ENCODE measurements around the gene ARG1. TPM values are rescaled to one million over a fixed set of nuclear protein-coding genes. Genes with fewer than 3 reads are reported as not detected.
"Not testable (repeated sequence)": the region's sequence is repeated elsewhere in the genome, so short reads cannot be mapped to it uniquely, and the experiment has no call there.

The ARG1 gene
- polyA plus RNA-seq (2012; ENCODE audit: missing spikeins), result not detected

DNA sequence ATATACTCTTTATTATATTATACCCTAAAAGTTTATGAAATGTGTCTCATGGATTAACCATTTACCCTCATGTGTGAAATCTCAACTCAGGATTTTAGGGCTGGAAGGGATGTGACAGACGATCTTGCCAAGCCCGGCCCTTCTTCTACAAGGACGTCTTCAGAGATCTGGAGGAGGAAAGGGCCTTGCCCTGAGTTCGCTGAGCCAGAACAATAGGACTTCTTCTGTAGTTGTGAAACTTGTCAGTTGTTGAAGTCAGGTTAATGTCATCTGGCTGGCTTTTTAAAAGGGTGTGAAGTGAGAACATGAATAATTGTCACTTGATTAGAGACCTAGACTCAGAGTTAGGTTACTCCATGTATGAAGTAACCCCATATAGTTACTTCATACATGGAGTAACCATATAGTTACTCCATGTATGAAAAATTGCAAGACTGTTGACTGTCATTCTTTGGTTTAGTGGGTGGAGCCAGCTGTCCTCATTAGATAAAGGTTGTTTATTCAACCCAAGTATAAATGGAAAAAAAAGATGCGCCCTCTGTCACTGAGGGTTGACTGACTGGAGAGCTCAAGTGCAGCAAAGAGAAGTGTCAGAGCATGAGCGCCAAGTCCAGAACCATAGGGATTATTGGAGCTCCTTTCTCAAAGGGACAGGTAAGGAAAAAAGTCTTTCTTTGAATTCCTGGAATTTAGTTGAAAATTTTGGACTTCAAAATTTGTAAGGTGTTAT, at the start of gene ARG1:
Gene ARG1 (plus strand): TSS at position 541 of the 730 bp plus-strand sequence. CDS start 57 bp downstream, at position 598.
- FAIRE-seq, result no peak
- no peak for DNase-seq (ENCODE audit: insufficient read length)
- TF ChIP-seq POLR2A (IDR thresholded peaks at IDR 0.05; ENCODE audit: low read depth, low read length) (no peak), TAF1 (IDR thresholded peaks at IDR 0.05; ENCODE audit: borderline replicate concordance, low read depth, low read length) (no peak), POLR2AphosphoS5 (IDR thresholded peaks at IDR 0.05; ENCODE audit: low read depth, low read length) (no peak)

DNA sequence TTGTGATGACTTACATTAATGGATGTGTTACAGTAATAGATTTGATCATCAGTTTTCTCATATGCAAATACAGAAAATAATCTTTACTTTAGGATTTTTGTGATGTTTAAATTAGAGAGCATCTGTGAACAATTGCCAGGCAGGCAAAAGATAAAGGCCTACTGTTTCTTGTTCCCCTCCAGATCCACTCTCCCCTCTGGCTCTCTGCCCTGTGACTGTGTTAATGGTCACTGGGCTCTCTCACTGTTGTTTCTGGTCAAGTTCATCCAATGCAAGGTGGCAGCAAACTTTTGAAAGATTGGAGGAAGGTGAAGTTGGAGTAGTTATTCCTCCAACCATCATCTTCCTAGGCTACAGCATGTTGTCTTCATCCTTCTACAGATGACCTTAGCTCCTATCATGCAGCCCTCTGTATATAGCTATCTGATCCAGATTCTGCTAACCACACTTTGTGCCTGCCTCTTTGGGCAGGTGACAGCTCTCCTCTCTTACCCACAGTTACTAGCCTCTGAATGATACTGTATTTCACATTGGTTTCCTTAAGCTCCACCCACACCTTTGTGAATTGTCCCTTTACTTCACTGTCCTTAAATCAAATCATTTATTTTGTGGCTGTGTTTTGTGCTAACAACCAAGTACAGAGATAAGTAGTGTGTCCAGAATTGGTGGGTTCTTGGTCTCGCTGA, 48.9 kb upstream of the ARG1 start:
- no peak for FAIRE-seq
- DNase-seq (ENCODE audit: insufficient read length), result no peak
- TF ChIP-seq POLR2AphosphoS5 (IDR thresholded peaks at IDR 0.05; ENCODE audit: low read depth, low read length), result no peak
- TF ChIP-seq POLR2A (IDR thresholded peaks at IDR 0.05; ENCODE audit: low read depth, low read length), result no peak
- no peak for TF ChIP-seq TAF1 (IDR thresholded peaks at IDR 0.05; ENCODE audit: borderline replicate concordance, low read depth, low read length)

DNA sequence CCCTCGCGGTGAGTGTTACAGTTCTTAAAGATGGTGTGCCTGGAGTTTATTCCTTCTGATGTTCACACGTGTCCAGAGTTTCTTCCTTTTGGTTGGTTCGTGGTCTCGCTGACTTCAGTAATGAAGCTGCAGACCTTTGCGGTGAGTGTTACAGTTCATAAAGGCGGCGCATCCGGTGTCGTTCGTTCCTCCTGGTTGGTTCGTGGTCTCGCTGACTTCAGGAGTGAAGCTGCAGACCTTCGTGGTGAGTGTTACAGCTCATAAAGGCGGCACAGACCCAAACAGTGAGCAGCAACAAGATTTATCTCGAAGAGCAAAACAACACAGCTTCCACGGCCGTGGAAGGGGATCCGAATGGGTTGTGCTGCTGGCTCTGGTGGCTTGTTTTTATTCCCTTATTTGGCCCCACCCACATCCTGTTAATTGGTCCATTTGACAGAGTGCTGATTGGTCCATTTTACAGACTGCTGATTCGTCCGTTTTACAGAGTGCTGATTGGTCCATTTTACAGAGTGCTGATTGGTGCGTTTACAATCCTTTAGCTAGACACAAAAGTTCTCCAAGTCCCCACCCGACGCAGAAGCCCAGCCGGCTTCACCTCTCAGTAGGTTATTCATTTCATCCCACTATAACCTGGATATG, 48.2 kb upstream of the ARG1 start:
- TF ChIP-seq POLR2AphosphoS5 (IDR thresholded peaks at IDR 0.05; ENCODE audit: low read depth, low read length), result no peak
- FAIRE-seq, result no peak
- no peak for DNase-seq (ENCODE audit: insufficient read length)

GRCh38 chr6:131530936-131531335, 42.1 kb upstream of the ARG1 start:
- DNase-seq (ENCODE audit: insufficient read length); FAIRE-seq: not testable (repeated sequence)

DNA sequence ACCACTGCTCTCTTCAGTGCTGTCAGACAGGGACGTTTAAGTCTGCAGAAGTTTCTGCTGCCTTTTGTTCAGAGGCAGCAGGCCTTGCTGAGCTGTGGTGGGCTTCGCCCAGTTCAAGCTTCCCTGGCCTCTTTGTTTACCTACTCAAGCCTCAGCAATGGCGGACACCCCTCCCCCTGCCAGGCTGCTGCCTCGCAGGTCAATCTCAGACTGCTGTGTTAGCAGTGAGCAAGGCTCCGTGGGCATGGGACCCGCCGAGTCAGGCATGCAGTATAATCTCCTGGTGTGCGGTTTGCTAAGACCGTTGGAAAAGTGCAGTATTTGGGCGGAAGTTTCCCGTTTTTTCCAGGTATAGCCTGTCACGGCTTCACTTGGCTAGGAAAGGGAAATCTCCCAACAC, 41.3 kb upstream of the ARG1 start:
- not testable (repeated sequence) for FAIRE-seq; DNase-seq (ENCODE audit: insufficient read length)

DNA sequence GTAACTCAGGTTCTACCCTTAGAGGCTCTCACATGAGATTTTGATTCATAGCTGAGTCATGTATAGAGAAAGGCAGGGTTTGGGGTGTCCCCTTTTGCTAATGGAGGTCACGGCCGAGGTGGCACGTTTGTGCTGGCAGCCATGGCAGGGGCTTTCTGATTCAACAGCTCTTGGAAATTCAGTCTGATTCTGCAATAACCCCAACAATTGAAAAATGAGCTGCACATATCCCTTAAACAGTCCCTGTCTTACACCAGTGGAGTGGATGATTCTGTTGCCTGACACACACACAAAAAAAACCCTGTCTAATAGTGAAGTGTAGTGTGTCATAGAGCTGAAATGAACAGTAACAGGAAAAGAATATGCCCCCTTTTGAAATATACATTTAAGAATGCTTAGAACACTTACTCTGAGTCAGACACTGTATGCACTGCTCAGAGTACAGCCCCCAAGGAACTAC, 40.4 kb upstream of the ARG1 start:
- no peak for DNase-seq (ENCODE audit: insufficient read length)
- FAIRE-seq, result no peak
- TF ChIP-seq TAF1 (IDR thresholded peaks at IDR 0.05; ENCODE audit: borderline replicate concordance, low read depth, low read length) (no peak), POLR2AphosphoS5 (IDR thresholded peaks at IDR 0.05; ENCODE audit: low read depth, low read length) (no peak)

DNA sequence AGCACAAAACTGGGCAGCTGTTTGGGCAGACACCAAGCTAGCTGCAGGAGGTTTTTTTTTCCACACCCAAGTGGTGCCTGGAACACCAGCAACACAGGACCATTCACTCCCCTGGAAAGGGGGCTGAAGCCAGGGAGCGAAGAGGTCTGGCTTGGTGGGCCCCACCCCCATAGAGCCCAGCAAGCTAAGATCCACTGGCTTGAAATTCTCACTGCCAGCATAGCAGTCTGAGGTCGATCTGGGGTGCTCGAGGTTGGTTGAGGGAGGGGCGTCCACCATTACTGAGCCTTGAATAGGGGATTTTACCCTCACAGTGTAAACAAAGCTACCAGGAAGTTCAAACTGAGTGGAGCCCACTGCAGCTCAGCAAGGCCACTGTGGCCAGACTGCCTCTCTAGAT, 34.4 kb upstream of the ARG1 start:
- DNase-seq (ENCODE audit: insufficient read length); FAIRE-seq: not testable (repeated sequence)

GRCh38 chr6:131545317-131545716, 27.7 kb upstream of the ARG1 start:
- FAIRE-seq (no peak), DNase-seq (ENCODE audit: insufficient read length) (no peak)
- TF ChIP-seq POLR2A (IDR thresholded peaks at IDR 0.05; ENCODE audit: low read depth, low read length) (no peak), POLR2AphosphoS5 (IDR thresholded peaks at IDR 0.05; ENCODE audit: low read depth, low read length) (no peak), TAF1 (IDR thresholded peaks at IDR 0.05; ENCODE audit: borderline replicate concordance, low read depth, low read length) (no peak)

- no peak for TF ChIP-seq POLR2AphosphoS5 (IDR thresholded peaks at IDR 0.05; ENCODE audit: low read depth, low read length)
- TF ChIP-seq POLR2A (IDR thresholded peaks at IDR 0.05; ENCODE audit: low read depth, low read length), result no peak
- no peak for TF ChIP-seq TAF1 (IDR thresholded peaks at IDR 0.05; ENCODE audit: borderline replicate concordance, low read depth, low read length)
- DNase-seq (ENCODE audit: insufficient read length), result no peak
- FAIRE-seq, result no peak
Observed at GRCh38 chr6:131547488-131547887, 25.5 kb upstream of the ARG1 start.

GRCh38 chr6:131548441-131548840, 24.6 kb upstream of the ARG1 start:
- TF ChIP-seq POLR2A (IDR thresholded peaks at IDR 0.05; ENCODE audit: low read depth, low read length) (no peak), TAF1 (IDR thresholded peaks at IDR 0.05; ENCODE audit: borderline replicate concordance, low read depth, low read length) (no peak), POLR2AphosphoS5 (IDR thresholded peaks at IDR 0.05; ENCODE audit: low read depth, low read length) (no peak)
- no peak for DNase-seq (ENCODE audit: insufficient read length)
- no peak for FAIRE-seq

DNA sequence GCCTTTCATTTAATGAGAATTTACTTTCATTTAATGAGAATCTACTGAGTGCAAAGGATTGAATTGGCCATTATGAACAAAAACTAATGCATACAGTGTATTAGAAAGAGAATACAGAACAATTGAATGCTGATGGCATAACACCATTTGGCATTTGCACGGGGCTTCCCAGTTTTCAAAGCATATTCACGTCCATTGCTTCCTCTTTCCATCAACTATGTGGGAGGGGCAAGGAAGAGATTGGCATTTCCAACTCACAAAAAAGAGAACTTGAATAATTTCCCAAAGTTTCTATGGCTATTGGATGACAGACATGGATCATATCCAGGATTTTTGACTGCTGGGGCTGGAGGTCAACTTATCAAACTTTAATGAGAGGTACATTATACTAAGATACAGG, 23.2 kb upstream of the ARG1 start:
- TF ChIP-seq TAF1 (IDR thresholded peaks at IDR 0.05; ENCODE audit: borderline replicate concordance, low read depth, low read length) (no peak), POLR2AphosphoS5 (IDR thresholded peaks at IDR 0.05; ENCODE audit: low read depth, low read length) (no peak), POLR2A (IDR thresholded peaks at IDR 0.05; ENCODE audit: low read depth, low read length) (no peak)
- DNase-seq (ENCODE audit: insufficient read length), result no peak
- FAIRE-seq, result no peak

DNA sequence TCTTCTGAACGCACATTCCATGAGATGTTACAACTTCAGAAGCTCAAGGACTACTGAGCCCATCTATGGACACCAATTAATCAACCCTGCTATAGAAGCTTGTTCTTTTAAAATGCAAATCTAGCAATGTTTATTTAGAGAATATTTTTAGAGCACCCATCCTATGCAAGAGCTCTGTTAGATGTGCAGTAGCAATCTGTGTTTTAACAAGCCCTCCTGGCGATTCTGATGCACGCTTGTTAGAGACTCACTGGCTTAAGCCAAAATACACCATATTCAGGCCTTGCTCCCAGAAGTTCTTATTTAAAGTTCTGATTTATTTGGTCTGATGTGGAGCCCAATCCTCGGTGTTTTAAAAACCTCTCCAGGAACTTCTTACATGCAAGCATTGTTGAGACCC, 21.1 kb upstream of the ARG1 start:
- DNase-seq (ENCODE audit: insufficient read length) (no peak), FAIRE-seq (no peak)
- TF ChIP-seq TAF1 (IDR thresholded peaks at IDR 0.05; ENCODE audit: borderline replicate concordance, low read depth, low read length) (no peak), POLR2A (IDR thresholded peaks at IDR 0.05; ENCODE audit: low read depth, low read length) (no peak)

All from GM12892 (cell line).